Fibroblast of villous mesenchyme (primary cell): ENCODE results near the gene TBX5. TPM values are rescaled to one million over a fixed set of nuclear protein-coding genes. Genes with fewer than 3 reads are reported as not detected.

Experiments used
- DNase-seq: peaks from one replicate; pipeline ENCODE4 v3.0.0-alpha.2; 2010; ENCODE audit warnings: low read depth
- H3K4me3 ChIP-seq: 2 replicates; pipeline ENCODE4 v1.5.1; 2011; ENCODE audit warnings: low read depth, mild to moderate bottlenecking, low read length
- CTCF ChIP-seq: IDR thresholded peaks from 2 replicates; pipeline ENCODE4 v1.5.1; 2012; ENCODE audit warnings: low read depth, mild to moderate bottlenecking, low read length; ENCODE audit not compliant: insufficient read depth
- total RNA-seq: library from RNA; depleted of rRNA; stranded (reverse); fragments of >200 nt; gene quantifications from 2 replicates; pipeline ENCODE4 v1.2.3, GENCODE V29; 2012

Gene TBX5
- total RNA-seq, 1 donor, result 0.43 TPM

GRCh38 chr12:114396153-114396868 lies 9.6 kb downstream of the TBX5 start:
- no peak for DNase-seq
- TF ChIP-seq CTCF, result no peak
- H3K4me3 ChIP-seq, result no peak overlapping the region

GRCh38 chr12:114395755-114396152 lies 10.2 kb downstream of the TBX5 start:
- DNase-seq, result peak; percentile 68
- TF ChIP-seq CTCF, result no peak
- H3K4me3 ChIP-seq, result no peak overlapping the region

- no peak for DNase-seq
- no peak overlapping the region for H3K4me3 ChIP-seq
- TF ChIP-seq CTCF, result no peak
Measured at GRCh38 chr12:114395233-114395632, 10.7 kb downstream of the TBX5 start.

GRCh38 chr12:114393569-114393968 lies 12.4 kb downstream of the TBX5 start:
- DNase-seq, result no peak
- no peak overlapping the region for H3K4me3 ChIP-seq
- TF ChIP-seq CTCF, result no peak

- DNase-seq, result no peak
- TF ChIP-seq CTCF, result no peak
- H3K4me3 ChIP-seq, result no peak overlapping the region
Measured at GRCh38 chr12:114392909-114393308, 13.0 kb downstream of the TBX5 start.

GRCh38 chr12:114391088-114391487 lies 14.9 kb downstream of the TBX5 start:
- TF ChIP-seq CTCF, result no peak
- no peak overlapping the region for H3K4me3 ChIP-seq
- no peak for DNase-seq

- H3K4me3 ChIP-seq, result no peak overlapping the region
- peak; percentile 34 for DNase-seq
Measured at GRCh38 chr12:114384739-114385138, 21.2 kb downstream of the TBX5 start.

More at GRCh38 chr12:114384739-114385138, 21.2 kb downstream of the TBX5 start:
- no peak for TF ChIP-seq CTCF
